ENCODE measurements around the gene ABCF2.

ABCF2 gene

DNA sequence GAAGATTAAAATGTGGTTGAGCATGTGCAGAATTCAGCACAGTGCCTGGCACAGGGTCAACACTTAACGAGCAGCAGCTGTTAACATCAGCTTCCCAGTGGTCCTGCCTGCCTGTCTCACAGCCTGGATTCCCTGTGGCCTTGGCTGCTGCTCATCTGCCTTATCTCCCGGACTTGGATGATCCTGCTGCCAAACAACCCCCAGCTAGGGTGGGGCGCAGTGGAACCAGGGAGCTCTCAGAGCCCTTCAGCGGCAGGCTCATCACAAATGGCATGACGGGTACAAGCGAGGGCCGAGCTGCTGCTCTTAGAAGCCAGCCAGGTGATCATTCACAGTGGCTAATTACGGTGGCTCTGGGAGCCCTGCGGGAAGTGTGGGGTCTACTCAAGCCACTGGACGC is 34.5 kb upstream of the ABCF2 start:
- no peak overlapping the region for H4K91ac ChIP-seq (ENCODE audit: low read depth, low read length, poor library complexity)

GRCh38 chr7:151260883-151261282 is 33.9 kb upstream of the ABCF2 start:
- Histone ChIP-seq H4K91ac (ENCODE audit: low read depth, low read length, poor library complexity) (no peak overlapping the region), H3K27ac (replicated peaks; ENCODE audit: low read length) (no peak overlapping the region), H3K4me3 (ENCODE audit: low read length in 2 of 2) (peak overlapping the region in 1 of 2 donors; percentile 25), H3K27me3 (ENCODE audit: control insufficient read depth in 3 of 3, insufficient read depth in 3 of 3, low read depth in 1 of 3, low read length in 3 of 3) (peaks cover 0 to 28% (median 0%) of the 10 kb centered on the region in 3 experiments), H3K4me1 (ENCODE audit: control insufficient read depth in 2 of 2, insufficient read depth in 1 of 2, low read depth in 1 of 2, low read length in 2 of 2) (no peaks in the 10 kb centered on the region), H2BK5ac (ENCODE audit: low read length) (no peak overlapping the region), H2BK15ac (ENCODE audit: low read length) (no peak overlapping the region), H2BK12ac (ENCODE audit: low read length) (no peak overlapping the region), H3K18ac (ENCODE audit: low read length) (no peak overlapping the region), H2AK5ac (ENCODE audit: low read depth, low read length) (no peak overlapping the region), H3K14ac (ENCODE audit: low read length) (no peak overlapping the region), H2BK120ac (ENCODE audit: low read depth, low read length) (no peak overlapping the region), H3K79me1 (ENCODE audit: low read depth, low read length) (peaks cover 1% of the 10 kb centered on the region), H3K9ac (ENCODE audit: low read depth, low read length, poor library complexity) (no peak overlapping the region), H3K4ac (ENCODE audit: low read length) (no peak overlapping the region), H3K9me3 (replicated peaks in 1 of 2; ENCODE audit: control insufficient read depth in 2 of 2, insufficient read depth in 1 of 2, low read depth in 1 of 2, low read length in 2 of 2) (no peaks in the 10 kb centered on the region), H3K36me3 (replicated peaks in 1 of 2; ENCODE audit: control insufficient read depth in 2 of 2, insufficient read depth in 2 of 2, low read length in 2 of 2) (no peaks in the 10 kb centered on the region), H3K23ac (ENCODE audit: low read depth, low read length, poor library complexity) (no peak overlapping the region), H4K8ac (ENCODE audit: low read depth, low read length) (no peak overlapping the region), H3K4me2 (ENCODE audit: insufficient read depth, low read length, poor library complexity, severe bottlenecking) (no peak overlapping the region), H2AFZ (ENCODE audit: low read length) (no peak overlapping the region)
- DNase-seq (ENCODE audit: low spot score) = no peak
- WGBS, 2 donors (ENCODE audit: extremely low coverage in 2 of 2, insufficient read length in 2 of 2, insufficient replicate concordance in 1 of 2) = no CpG with 5 or more reads among the region's 8 CpGs

More for the DNA sequence above, 34.5 kb upstream of the ABCF2 start:
- Histone ChIP-seq H4K8ac (ENCODE audit: low read depth, low read length) (no peak overlapping the region), H3K18ac (ENCODE audit: low read length) (no peak overlapping the region), H3K23ac (ENCODE audit: low read depth, low read length, poor library complexity) (no peak overlapping the region), H3K9me3 (replicated peaks in 1 of 2; ENCODE audit: control insufficient read depth in 2 of 2, insufficient read depth in 1 of 2, low read depth in 1 of 2, low read length in 2 of 2) (no peaks in the 10 kb centered on the region), H3K36me3 (replicated peaks in 1 of 2; ENCODE audit: control insufficient read depth in 2 of 2, insufficient read depth in 2 of 2, low read length in 2 of 2) (no peaks in the 10 kb centered on the region), H3K14ac (ENCODE audit: low read length) (no peak overlapping the region), H3K79me1 (ENCODE audit: low read depth, low read length) (no peaks in the 10 kb centered on the region), H2BK120ac (ENCODE audit: low read depth, low read length) (no peak overlapping the region), H3K4me1 (ENCODE audit: control insufficient read depth in 2 of 2, insufficient read depth in 1 of 2, low read depth in 1 of 2, low read length in 2 of 2) (no peaks in the 10 kb centered on the region), H2AK5ac (ENCODE audit: low read depth, low read length) (no peak overlapping the region), H3K9ac (ENCODE audit: low read depth, low read length, poor library complexity) (no peak overlapping the region), H3K4me2 (ENCODE audit: insufficient read depth, low read length, poor library complexity, severe bottlenecking) (no peak overlapping the region), H2BK15ac (ENCODE audit: low read length) (no peak overlapping the region), H3K4ac (ENCODE audit: low read length) (no peak overlapping the region), H3K27ac (replicated peaks; ENCODE audit: low read length) (no peak overlapping the region), H2BK5ac (ENCODE audit: low read length) (no peak overlapping the region), H2BK12ac (ENCODE audit: low read length) (no peak overlapping the region), H2AFZ (ENCODE audit: low read length) (no peak overlapping the region), H3K27me3 (ENCODE audit: control insufficient read depth in 3 of 3, insufficient read depth in 3 of 3, low read depth in 1 of 3, low read length in 3 of 3) (peaks cover 0 to 24% (median 0%) of the 10 kb centered on the region in 3 experiments), H3K4me3 (ENCODE audit: low read length in 2 of 2) (no peak overlapping the region)
- no peak for DNase-seq (ENCODE audit: low spot score)
- no CpG with 5 or more reads among the region's 10 CpGs for WGBS, 2 donors (ENCODE audit: extremely low coverage in 2 of 2, insufficient read length in 2 of 2, insufficient replicate concordance in 1 of 2)

- Histone ChIP-seq H2AK5ac (ENCODE audit: low read depth, low read length) (no peak overlapping the region), H2BK120ac (ENCODE audit: low read depth, low read length) (no peak overlapping the region), H2BK15ac (ENCODE audit: low read length) (no peak overlapping the region), H3K9me3 (replicated peaks in 1 of 2; ENCODE audit: control insufficient read depth in 2 of 2, insufficient read depth in 1 of 2, low read depth in 1 of 2, low read length in 2 of 2) (no peaks in the 10 kb centered on the region), H4K8ac (ENCODE audit: low read depth, low read length) (no peak overlapping the region), H3K18ac (ENCODE audit: low read length) (peak overlapping the region; percentile 20), H3K14ac (ENCODE audit: low read length) (no peak overlapping the region), H3K4me3 (ENCODE audit: low read length in 2 of 2) (peak overlapping the region in 1 of 2 donors; percentile 53), H3K4me1 (ENCODE audit: control insufficient read depth in 2 of 2, insufficient read depth in 1 of 2, low read depth in 1 of 2, low read length in 2 of 2) (no peaks in the 10 kb centered on the region), H2AFZ (ENCODE audit: low read length) (no peak overlapping the region), H3K36me3 (replicated peaks in 1 of 2; ENCODE audit: control insufficient read depth in 2 of 2, insufficient read depth in 2 of 2, low read length in 2 of 2) (no peaks in the 10 kb centered on the region), H3K4me2 (ENCODE audit: insufficient read depth, low read length, poor library complexity, severe bottlenecking) (no peak overlapping the region), H4K91ac (ENCODE audit: low read depth, low read length, poor library complexity) (peak overlapping the region; percentile 38), H3K4ac (ENCODE audit: low read length) (no peak overlapping the region), H3K79me1 (ENCODE audit: low read depth, low read length) (peaks cover 1% of the 10 kb centered on the region), H3K27me3 (ENCODE audit: control insufficient read depth in 3 of 3, insufficient read depth in 3 of 3, low read depth in 1 of 3, low read length in 3 of 3) (peaks cover 0 to 30% (median 0%) of the 10 kb centered on the region in 3 experiments), H3K23ac (ENCODE audit: low read depth, low read length, poor library complexity) (no peak overlapping the region), H2BK5ac (ENCODE audit: low read length) (no peak overlapping the region), H2BK12ac (ENCODE audit: low read length) (no peak overlapping the region), H3K9ac (ENCODE audit: low read depth, low read length, poor library complexity) (no peak overlapping the region), H3K27ac (replicated peaks; ENCODE audit: low read length) (no peak overlapping the region)
- WGBS, 2 donors (ENCODE audit: extremely low coverage in 2 of 2, insufficient read length in 2 of 2, insufficient replicate concordance in 1 of 2) = no CpG with 5 or more reads among the region's 11 CpGs
- no peak for DNase-seq (ENCODE audit: low spot score)
Measured at GRCh38 chr7:151260471-151260870, 33.5 kb upstream of the ABCF2 start.

DNA sequence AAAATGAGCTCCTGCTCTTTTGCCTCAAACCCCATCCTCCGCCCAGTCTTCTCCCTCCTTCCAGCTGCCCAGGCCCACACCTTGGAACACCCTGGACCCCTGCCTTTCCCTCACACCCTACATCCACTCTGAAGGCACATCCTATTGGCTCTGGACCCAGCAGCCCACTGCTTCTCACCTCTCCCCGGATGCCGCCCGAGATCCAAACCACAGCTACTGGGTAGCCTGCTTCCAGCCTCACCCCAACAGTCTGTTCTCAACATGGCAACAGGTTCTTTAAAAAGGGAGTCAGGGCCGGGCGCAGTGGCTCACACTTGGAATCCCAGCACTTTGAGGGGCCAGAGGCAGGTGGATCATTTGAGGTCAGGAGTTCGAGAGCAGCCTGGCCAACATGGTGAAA is 31.0 kb upstream of the ABCF2 start:
- no peak for DNase-seq (ENCODE audit: low spot score)
- Histone ChIP-seq H3K4me3 (ENCODE audit: low read length in 2 of 2) (peak overlapping the region in 1 of 2 donors; percentile 27), H3K14ac (ENCODE audit: low read length) (no peak overlapping the region), H2BK5ac (ENCODE audit: low read length) (peak overlapping the region; percentile 43), H2BK12ac (ENCODE audit: low read length) (no peak overlapping the region), H2AFZ (ENCODE audit: low read length) (no peak overlapping the region), H3K27me3 (ENCODE audit: control insufficient read depth in 3 of 3, insufficient read depth in 3 of 3, low read depth in 1 of 3, low read length in 3 of 3) (peaks cover 0 to 32% (median 2%) of the 10 kb centered on the region in 3 experiments), H4K91ac (ENCODE audit: low read depth, low read length, poor library complexity) (no peak overlapping the region), H3K18ac (ENCODE audit: low read length) (peak overlapping the region; percentile 35), H3K36me3 (replicated peaks in 1 of 2; ENCODE audit: control insufficient read depth in 2 of 2, insufficient read depth in 2 of 2, low read length in 2 of 2) (no peaks in the 10 kb centered on the region), H2BK15ac (ENCODE audit: low read length) (peak overlapping the region; percentile 71), H3K9me3 (replicated peaks in 1 of 2; ENCODE audit: control insufficient read depth in 2 of 2, insufficient read depth in 1 of 2, low read depth in 1 of 2, low read length in 2 of 2) (no peaks in the 10 kb centered on the region), H3K79me1 (ENCODE audit: low read depth, low read length) (peaks cover 1% of the 10 kb centered on the region), H4K8ac (ENCODE audit: low read depth, low read length) (no peak overlapping the region), H2BK120ac (ENCODE audit: low read depth, low read length) (no peak overlapping the region), H3K27ac (replicated peaks; ENCODE audit: low read length) (no peak overlapping the region), H3K4me2 (ENCODE audit: insufficient read depth, low read length, poor library complexity, severe bottlenecking) (no peak overlapping the region), H3K9ac (ENCODE audit: low read depth, low read length, poor library complexity) (no peak overlapping the region), H3K23ac (ENCODE audit: low read depth, low read length, poor library complexity) (peak overlapping the region; percentile 82), H2AK5ac (ENCODE audit: low read depth, low read length) (no peak overlapping the region), H3K4ac (ENCODE audit: low read length) (no peak overlapping the region), H3K4me1 (ENCODE audit: control insufficient read depth in 2 of 2, insufficient read depth in 1 of 2, low read depth in 1 of 2, low read length in 2 of 2) (peaks cover 6 to 8% of the 10 kb centered on the region in 2 donors)
- WGBS, 2 donors (ENCODE audit: extremely low coverage in 2 of 2, insufficient read length in 2 of 2, insufficient replicate concordance in 1 of 2) = no CpG with 5 or more reads among the region's 7 CpGs

All from neuronal stem cell (in vitro differentiated cells).